Adrenal gland (tissue), 12 donors: ENCODE measurements around the gene NACAD. TPM values are rescaled to one million over a fixed set of nuclear protein-coding genes. Genes with fewer than 3 reads are reported as not detected.
A peak's percentile ranks its signal among the peaks of the same experiment; 100 is the strongest.

Experiments used
- DNase-seq, 7 donors: peaks; one replicate each; pipeline ENCODE4 v3.0.0-alpha.2; 2019 to 2020
- H3K27ac ChIP-seq, 5 donors: fragments of 200-600 bp; sonication (generic) in 4 of 5; 1 replicate in 3 of 5; 2 replicates in 2 of 5; pipeline versions ENCODE4 v1.5.1 to v1.8.0; 2016 to 2020; ENCODE audit warnings: mild to moderate bottlenecking in 1 of 5
- H3K27me3 ChIP-seq: fragments of 200-600 bp; 2 replicates; pipeline ENCODE4 v1.8.0; 2021
- H3K36me3 ChIP-seq, 2 donors: fragments of 200-600 bp; replicated peaks in 1 of 2; 1 replicate in 1 of 2; 2 replicates in 1 of 2; pipeline versions ENCODE4 v1.5.1 to v1.8.0; 2018 to 2022
- H3K4me1 ChIP-seq, 2 donors: fragments of 200-600 bp; replicated peaks in 1 of 2; 1 replicate in 1 of 2; 2 replicates in 1 of 2; pipeline versions ENCODE4 v1.5.1 to v1.8.0; 2018 to 2021
- H3K4me3 ChIP-seq, 4 donors: fragments of 200-600 bp; sonication (generic) in 3 of 4; one replicate each; pipeline ENCODE4 v1.5.1; 2016 to 2018
- H3K9me3 ChIP-seq, 3 donors: fragments of 200-600 bp; sonication (generic) in 1 of 3; replicated peaks in 1 of 3; 1 replicate in 2 of 3; 2 replicates in 1 of 3; pipeline versions ENCODE4 v1.5.1 to v1.8.0; 2016 to 2021
- POLR2A ChIP-seq, 2 donors: fragments of 450-650 bp; IDR thresholded peaks; one replicate each; pipeline ENCODE4 v1.6.1; 2017; ENCODE audit warnings: antibody characterized with exemption in 2 of 2, mild to moderate bottlenecking in 2 of 2, moderate library complexity in 1 of 2
- WGBS, 4 donors: extraction: QIAGEN DNeasy Blood & Tissue Kit in 2 of 4; methylation state at CpG; one replicate each; pipeline versions ENCODE4 v1.1.5 to v1.1.7; 2013 to 2017; 5-methylcytosine and 5-hydroxymethylcytosine counted together
- intact Hi-C, 2 donors: fragments of 100-400 bp; cut with DNase I; formaldehyde crosslinking; loops; one replicate each; pipeline versions ENCODE4 v1.14.1 to v1.15.0; 2022 to 2023
- polyA plus RNA-seq, 3 donors: library from polyadenylated mRNA; stranded (reverse); fragments of 200-250 nt in 2 of 3; fragments of 350-450 nt in 1 of 3; fragmentation: Illumina TruSeq in 1 of 3; extraction: RNeasy Lipid Tissue Mini Kit (QIAGEN cat#74804) in 1 of 3; gene quantifications; one replicate each; pipeline ENCODE4 v1.2.3, GENCODE V29; 2013 to 2014
- total RNA-seq, 9 donors: library from RNA; depleted of rRNA in 4 of 9; stranded (reverse); fragments of >200 nt in 4 of 9; fragments of 120-200 nt in 1 of 9; fragmentation: NEBNext Ultra II Directional in 1 of 9; extraction: Animal tissue kit (Norgen Biotek cat#: 25700) in 1 of 9; gene quantifications; one replicate each; pipeline versions ENCODE4 v1.1.0 to v1.2.4, GENCODE V29; 2013 to 2023
- TF ChIP-seq, protein P1 (sequence below), 6 experiments: fragments of 450-650 bp in 4 of 6; fragments of 200-600 bp in 2 of 6; sonication (generic) in 1 of 6; IDR thresholded peaks; 1 replicate in 5 of 6; 2 replicates in 1 of 6; pipeline versions ENCODE4 v1.5.1 to v1.8.0; 2016 to 2021; ENCODE audit warnings: antibody characterized with exemption in 6 of 6, mild to moderate bottlenecking in 2 of 6, moderate library complexity in 1 of 6
- donor health status: healthy with polysubstance abuse.
- donor health status: Bipolar disorder and iron deficiency.
- donor health status: DM: yes; HTN: yes; CAD: no.
- donor health status: DM: no; HTN: no; CAD: no.
- donor health status: DM: no; HTN: no; CAD: no.
- donor health status: DM: yes; HTN: yes; CAD: no.

NACAD gene
- total and polyA plus RNA-seq, 12 donors = 0.93 to 12.1 (median 2.4) TPM

DNA sequence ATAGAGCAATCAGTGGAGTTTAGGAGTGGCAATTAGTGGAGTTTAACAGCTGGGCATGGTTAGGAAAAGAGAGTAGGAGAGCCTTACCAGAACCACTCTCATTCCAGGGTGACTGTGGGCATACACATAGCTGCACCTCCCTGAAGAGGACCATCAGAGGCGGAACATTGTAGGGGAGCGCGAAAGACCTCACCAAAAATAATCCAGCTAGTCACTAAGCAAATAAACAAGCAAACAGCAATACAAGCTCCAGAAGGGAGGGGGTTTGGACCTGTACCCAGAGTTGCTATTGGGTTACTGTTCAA, 4.1 kb upstream of the NACAD start:
- WGBS, 4 donors = 79 to 85% (median 83%) methylated on average over 2 to 3 of the region's 3 CpGs
- Histone ChIP-seq H3K36me3 (no peaks in the 10 kb centered on the region), H3K4me1 (peaks cover 0 to 8% of the 10 kb centered on the region in 2 donors), H3K4me3 (no peak overlapping the region), H3K27me3 (no peaks in the 10 kb centered on the region), H3K9me3 (no peaks in the 10 kb centered on the region), H3K27ac (no peak overlapping the region)
- intact Hi-C loops = no loop called here
- no peak for DNase-seq
- TF ChIP-seq, protein P1, sequence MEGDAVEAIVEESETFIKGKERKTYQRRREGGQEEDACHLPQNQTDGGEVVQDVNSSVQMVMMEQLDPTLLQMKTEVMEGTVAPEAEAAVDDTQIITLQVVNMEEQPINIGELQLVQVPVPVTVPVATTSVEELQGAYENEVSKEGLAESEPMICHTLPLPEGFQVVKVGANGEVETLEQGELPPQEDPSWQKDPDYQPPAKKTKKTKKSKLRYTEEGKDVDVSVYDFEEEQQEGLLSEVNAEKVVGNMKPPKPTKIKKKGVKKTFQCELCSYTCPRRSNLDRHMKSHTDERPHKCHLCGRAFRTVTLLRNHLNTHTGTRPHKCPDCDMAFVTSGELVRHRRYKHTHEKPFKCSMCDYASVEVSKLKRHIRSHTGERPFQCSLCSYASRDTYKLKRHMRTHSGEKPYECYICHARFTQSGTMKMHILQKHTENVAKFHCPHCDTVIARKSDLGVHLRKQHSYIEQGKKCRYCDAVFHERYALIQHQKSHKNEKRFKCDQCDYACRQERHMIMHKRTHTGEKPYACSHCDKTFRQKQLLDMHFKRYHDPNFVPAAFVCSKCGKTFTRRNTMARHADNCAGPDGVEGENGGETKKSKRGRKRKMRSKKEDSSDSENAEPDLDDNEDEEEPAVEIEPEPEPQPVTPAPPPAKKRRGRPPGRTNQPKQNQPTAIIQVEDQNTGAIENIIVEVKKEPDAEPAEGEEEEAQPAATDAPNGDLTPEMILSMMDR (IDR thresholded peaks at IDR 0.05) = no peak
- TF ChIP-seq POLR2A (IDR thresholded peaks at IDR 0.05) = no peak

DNA sequence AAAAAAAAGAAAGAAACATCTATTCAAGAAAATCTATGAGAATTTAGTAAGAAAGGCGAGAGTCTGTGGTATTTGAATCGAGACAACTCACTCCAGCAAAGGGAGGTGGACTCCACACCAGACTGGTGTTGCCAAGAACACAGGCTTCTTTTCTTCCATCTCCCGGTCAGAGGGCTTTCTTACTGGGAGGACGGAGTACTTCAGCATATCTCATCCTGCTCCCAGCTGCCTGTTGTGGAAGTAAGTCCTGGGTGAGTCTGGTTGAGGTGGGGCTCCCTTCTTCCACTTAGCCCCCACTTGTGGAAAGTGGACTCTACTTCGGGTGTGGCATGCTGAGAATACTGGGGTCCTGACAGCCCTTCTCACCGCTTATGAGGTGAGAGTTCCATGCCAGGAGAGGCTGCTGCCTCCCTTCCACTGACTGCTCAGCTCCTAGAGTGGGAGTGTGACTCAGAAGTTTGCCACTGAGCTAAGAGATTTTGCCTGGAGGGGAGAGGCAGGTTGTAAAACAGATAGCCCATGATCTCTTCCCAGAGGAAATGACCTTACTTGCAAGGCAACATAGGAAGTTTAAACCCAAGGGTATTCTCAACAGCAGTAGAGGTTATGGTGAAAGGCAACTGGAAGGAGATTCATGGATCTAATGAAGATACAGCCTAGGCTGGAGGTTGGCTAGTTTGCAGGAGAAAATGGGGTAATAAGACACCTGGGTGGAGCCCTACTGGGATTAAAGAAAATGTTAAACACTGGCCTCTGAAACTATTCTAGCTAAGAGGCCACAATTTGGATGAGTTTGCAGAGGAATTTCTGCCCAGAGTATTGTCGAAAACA, 3.5 kb upstream of the NACAD start:
- Histone ChIP-seq H3K27me3 (no peaks in the 10 kb centered on the region), H3K9me3 (no peaks in the 10 kb centered on the region), H3K4me1 (peaks cover 0 to 8% of the 10 kb centered on the region in 2 donors), H3K27ac (no peak overlapping the region), H3K4me3 (no peak overlapping the region), H3K36me3 (no peaks in the 10 kb centered on the region)
- no peak for DNase-seq
- intact Hi-C loops = no loop called here
- 60 to 71% (median 66%) methylated on average over 6 to 7 of the region's 7 CpGs for WGBS, 4 donors
- TF ChIP-seq, protein P1 (IDR thresholded peaks at IDR 0.05) = no peak
- no peak for TF ChIP-seq POLR2A (IDR thresholded peaks at IDR 0.05)

DNA sequence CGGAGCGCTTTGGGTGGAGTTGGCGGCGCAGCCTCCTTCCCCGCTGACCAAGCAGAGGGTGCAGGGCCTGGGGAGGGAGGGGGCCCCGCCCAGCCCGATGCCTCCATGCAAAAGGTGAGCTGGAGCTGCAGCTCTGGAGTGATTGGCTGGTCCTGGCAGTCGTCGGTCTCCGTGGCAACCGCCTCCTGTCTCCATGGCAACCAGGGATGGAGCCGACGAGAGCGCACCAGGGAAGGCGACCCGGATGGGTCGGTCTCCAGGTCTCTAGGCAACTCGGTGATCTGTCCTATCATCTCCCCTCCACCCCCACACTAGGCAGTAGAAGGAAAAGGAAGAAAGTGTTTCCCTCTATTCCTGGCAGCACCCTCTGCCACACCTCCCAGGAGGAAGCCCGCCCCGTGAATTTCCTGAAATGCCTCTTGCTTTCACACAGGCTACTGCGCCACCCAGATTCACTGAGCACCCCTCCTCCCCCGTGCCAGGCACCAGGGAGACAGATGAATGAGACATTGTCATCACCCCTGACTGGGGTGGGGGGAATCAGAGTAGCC, 647 bp upstream of the NACAD start:
- TF ChIP-seq, protein P1 (IDR thresholded peaks at IDR 0.05) = no peak
- TF ChIP-seq POLR2A (IDR thresholded peaks at IDR 0.05) = no peak
- peak overlapping the region in 1 of 5 donors; percentile 71 for H3K27ac ChIP-seq
- WGBS, 4 donors = 0 to 8% (median 3%) methylated on average over 5 to 22 of the region's 22 CpGs
- peak overlapping the region in 2 of 4 donors; percentile 12 to 69 for H3K4me3 ChIP-seq
- H3K9me3 ChIP-seq = no peaks in the 10 kb centered on the region
- peaks cover 0 to 8% of the 10 kb centered on the region in 2 donors for H3K4me1 ChIP-seq
- DNase-seq = peak in 6 of 7 donors; percentile 50 to 96 (median 64)
- intact Hi-C loops = no loop called here
- no peaks in the 10 kb centered on the region for H3K27me3 ChIP-seq
- no peaks in the 10 kb centered on the region for H3K36me3 ChIP-seq

DNA sequence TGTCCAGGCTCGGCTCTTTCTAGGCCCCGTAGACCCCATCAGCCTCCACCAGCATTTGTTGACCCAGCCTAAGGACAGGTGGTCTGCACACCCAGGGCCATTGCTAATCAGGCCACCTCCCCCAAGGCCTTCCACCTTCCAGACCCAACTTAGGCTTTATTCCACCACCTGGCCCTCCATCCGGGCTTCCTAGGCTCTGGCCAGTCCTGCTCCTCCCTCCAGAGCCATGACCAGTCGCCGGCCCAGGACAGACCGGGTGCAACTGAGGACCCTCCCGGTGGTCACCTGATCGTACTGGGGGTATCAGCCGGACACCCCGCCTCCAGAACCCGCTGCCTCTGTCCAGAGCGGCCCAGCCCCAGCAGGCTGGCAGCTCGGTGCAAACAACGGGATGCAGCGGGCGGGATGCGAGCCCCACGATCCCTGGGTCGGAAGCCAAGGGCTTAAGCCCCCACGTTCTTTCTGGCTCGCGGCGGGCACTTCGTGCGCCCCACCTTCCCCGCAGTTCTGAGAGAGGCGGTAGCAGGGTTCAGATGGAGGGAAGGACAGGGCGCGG, 545 bp downstream of the NACAD start:
- H3K27ac ChIP-seq = peak overlapping the region in 2 of 5 donors; percentile 14 to 71
- WGBS, 4 donors = 49 to 59% (median 57%) methylated on average over 19 to 29 of the region's 29 CpGs
- no peaks in the 10 kb centered on the region for H3K36me3 ChIP-seq
- TF ChIP-seq POLR2A (IDR thresholded peaks at IDR 0.05) = no peak
- TF ChIP-seq, protein P1 (IDR thresholded peaks at IDR 0.05) = no peak
- peaks cover 0 to 8% of the 10 kb centered on the region in 2 donors for H3K4me1 ChIP-seq
- intact Hi-C loops = no loop called here
- H3K4me3 ChIP-seq = peak overlapping the region in 2 of 4 donors; percentile 12 to 69
- no peaks in the 10 kb centered on the region for H3K27me3 ChIP-seq
- no peaks in the 10 kb centered on the region for H3K9me3 ChIP-seq
- no peak for DNase-seq
